Measurements from ENCODE around the gene CRMP1. TPM values are rescaled to one million over a fixed set of nuclear protein-coding genes. Genes with fewer than 3 reads are reported as not detected.

CRMP1 gene
- total and polyA plus RNA-seq, 2 of the 8 experiments (the other 6 are each of a cell fraction or from before 2014, with no cell fraction given): 120 to 131 TPM

DNA sequence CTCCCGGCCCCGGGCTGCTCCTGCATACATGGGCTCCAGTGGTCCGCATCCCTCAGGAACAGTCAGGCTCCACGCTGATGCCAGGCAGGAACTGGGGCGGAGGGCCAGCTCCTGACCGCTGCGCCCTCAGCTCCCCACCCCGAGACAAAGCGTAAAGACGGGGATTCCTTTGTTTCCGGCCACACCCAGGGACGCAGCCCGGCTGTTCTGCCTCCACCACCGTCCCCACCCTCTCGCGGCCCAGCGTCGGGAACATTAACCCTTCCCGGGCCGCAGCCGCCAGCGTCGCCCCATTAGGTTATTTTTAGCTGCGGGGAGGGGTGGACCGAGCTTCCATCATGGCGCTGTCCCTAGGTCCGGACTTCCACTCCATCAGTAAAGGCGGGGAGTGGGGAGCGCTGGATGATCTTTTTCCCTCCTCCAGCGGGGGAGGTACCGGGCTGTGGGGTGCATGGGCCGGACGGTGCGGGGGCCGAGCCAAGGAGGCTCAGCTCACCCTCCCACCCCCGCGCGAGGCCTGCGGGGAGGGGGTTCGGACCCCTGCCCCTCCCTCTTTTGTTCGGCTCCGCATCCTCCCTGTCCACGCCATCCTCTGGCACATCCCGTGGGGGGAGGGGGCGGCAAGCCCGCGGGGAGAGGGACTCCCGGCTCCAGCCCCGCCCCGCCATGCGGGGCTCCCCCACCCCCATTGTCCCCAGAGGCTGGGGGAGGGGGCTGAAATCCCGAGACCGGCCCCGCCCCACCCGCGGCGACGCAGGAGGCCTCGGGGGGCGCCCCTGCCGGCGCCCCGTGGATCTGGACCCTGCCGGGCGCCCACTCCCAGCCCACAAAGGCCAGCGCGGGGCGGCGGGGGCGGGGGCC is 5.3 kb downstream of the CRMP1 start (continued):
- TF ChIP-seq KDM4A (IDR thresholded peaks at IDR 0.05; ENCODE audit: low read depth, low read length, severe bottlenecking) (peak; percentile 65), EZH2 (IDR thresholded peaks at IDR 0.05; ENCODE audit: low read depth, low read length, severe bottlenecking) (no peak), RAD21 (IDR thresholded peaks at IDR 0.05 in 1 of 2, conservative IDR thresholded peaks at IDR 0.05 in 1 of 2; ENCODE audit: low read depth in 2 of 2, low read length in 2 of 2) (no peak), EP300 (IDR thresholded peaks at IDR 0.05; ENCODE audit: borderline replicate concordance in 1 of 2, low read depth in 2 of 2, low read length in 2 of 2) (no peak), CREB1 (IDR thresholded peaks at IDR 0.05) (peak; percentile 25; the same call in 1 of the 2 replicates), POLR2A (IDR thresholded peaks at IDR 0.05; ENCODE audit: control extremely low read depth in 1 of 2, low read depth in 2 of 2, low read length in 2 of 2) (no peak), SP1 (IDR thresholded peaks at IDR 0.05; ENCODE audit: low read depth, low read length) (no peak), MAFK (IDR thresholded peaks at IDR 0.05; ENCODE audit: low read depth, low read length) (no peak), BCL11A (IDR thresholded peaks at IDR 0.05; ENCODE audit: low read depth in 2 of 2, low read length in 2 of 2) (no peak), SP2 (IDR thresholded peaks at IDR 0.05; ENCODE audit: low read length) (no peak), YY1 (IDR thresholded peaks at IDR 0.05; ENCODE audit: low read depth, low read length) (peak; percentile 71; the same call in 1 of the 2 replicates), JUND (IDR thresholded peaks at IDR 0.05; ENCODE audit: low read length) (no peak), RBBP5 (IDR thresholded peaks at IDR 0.05; ENCODE audit: borderline replicate concordance, low read depth, low read length) (0 out of 2 replicates have a peak, but pooled peaks have one; percentile 19), KDM1A (IDR thresholded peaks at IDR 0.05; ENCODE audit: borderline replicate concordance, low read length) (no peak; the same call in 1 of the 2 replicates), SUZ12 (IDR thresholded peaks at IDR 0.05; ENCODE audit: low read length) (no peak; the same call in 1 of the 2 replicates)
- TF ChIP-seq, protein P1, sequence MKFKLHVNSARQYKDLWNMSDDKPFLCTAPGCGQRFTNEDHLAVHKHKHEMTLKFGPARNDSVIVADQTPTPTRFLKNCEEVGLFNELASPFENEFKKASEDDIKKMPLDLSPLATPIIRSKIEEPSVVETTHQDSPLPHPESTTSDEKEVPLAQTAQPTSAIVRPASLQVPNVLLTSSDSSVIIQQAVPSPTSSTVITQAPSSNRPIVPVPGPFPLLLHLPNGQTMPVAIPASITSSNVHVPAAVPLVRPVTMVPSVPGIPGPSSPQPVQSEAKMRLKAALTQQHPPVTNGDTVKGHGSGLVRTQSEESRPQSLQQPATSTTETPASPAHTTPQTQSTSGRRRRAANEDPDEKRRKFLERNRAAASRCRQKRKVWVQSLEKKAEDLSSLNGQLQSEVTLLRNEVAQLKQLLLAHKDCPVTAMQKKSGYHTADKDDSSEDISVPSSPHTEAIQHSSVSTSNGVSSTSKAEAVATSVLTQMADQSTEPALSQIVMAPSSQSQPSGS (IDR thresholded peaks at IDR 0.05; ENCODE audit: low read length): no peak
- TF ChIP-seq, protein P2, sequence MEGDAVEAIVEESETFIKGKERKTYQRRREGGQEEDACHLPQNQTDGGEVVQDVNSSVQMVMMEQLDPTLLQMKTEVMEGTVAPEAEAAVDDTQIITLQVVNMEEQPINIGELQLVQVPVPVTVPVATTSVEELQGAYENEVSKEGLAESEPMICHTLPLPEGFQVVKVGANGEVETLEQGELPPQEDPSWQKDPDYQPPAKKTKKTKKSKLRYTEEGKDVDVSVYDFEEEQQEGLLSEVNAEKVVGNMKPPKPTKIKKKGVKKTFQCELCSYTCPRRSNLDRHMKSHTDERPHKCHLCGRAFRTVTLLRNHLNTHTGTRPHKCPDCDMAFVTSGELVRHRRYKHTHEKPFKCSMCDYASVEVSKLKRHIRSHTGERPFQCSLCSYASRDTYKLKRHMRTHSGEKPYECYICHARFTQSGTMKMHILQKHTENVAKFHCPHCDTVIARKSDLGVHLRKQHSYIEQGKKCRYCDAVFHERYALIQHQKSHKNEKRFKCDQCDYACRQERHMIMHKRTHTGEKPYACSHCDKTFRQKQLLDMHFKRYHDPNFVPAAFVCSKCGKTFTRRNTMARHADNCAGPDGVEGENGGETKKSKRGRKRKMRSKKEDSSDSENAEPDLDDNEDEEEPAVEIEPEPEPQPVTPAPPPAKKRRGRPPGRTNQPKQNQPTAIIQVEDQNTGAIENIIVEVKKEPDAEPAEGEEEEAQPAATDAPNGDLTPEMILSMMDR (IDR thresholded peaks at IDR 0.05; ENCODE audit: control extremely low read depth in 1 of 3, insufficient read depth in 1 of 3, low read depth in 1 of 3, low read length in 3 of 3): no peak; a peak in 1 of 4 replicates
- TF ChIP-seq, protein P3, sequence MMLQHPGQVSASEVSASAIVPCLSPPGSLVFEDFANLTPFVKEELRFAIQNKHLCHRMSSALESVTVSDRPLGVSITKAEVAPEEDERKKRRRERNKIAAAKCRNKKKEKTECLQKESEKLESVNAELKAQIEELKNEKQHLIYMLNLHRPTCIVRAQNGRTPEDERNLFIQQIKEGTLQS (IDR thresholded peaks at IDR 0.05; ENCODE audit: insufficient read depth, low read depth, low read length): no peak

All from H1 (cell line).